ENCODE measurements around the gene GPRASP2.

DNA sequence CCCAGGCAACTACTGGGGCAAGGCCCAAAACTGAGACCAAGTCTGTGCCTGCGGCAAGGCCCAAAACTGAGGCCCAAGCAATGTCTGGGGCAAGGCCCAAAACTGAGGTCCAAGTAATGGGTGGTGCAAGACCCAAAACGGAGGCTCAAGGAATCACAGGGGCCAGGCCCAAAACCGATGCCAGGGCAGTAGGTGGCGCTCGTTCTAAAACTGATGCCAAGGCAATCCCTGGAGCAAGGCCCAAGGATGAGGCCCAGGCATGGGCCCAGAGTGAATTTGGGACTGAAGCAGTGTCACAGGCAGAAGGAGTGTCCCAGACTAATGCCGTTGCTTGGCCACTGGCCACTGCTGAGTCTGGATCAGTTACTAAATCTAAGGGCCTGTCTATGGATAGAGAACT lies 2.7 kb downstream of the GPRASP2 start:
- TF ChIP-seq, protein P1, sequence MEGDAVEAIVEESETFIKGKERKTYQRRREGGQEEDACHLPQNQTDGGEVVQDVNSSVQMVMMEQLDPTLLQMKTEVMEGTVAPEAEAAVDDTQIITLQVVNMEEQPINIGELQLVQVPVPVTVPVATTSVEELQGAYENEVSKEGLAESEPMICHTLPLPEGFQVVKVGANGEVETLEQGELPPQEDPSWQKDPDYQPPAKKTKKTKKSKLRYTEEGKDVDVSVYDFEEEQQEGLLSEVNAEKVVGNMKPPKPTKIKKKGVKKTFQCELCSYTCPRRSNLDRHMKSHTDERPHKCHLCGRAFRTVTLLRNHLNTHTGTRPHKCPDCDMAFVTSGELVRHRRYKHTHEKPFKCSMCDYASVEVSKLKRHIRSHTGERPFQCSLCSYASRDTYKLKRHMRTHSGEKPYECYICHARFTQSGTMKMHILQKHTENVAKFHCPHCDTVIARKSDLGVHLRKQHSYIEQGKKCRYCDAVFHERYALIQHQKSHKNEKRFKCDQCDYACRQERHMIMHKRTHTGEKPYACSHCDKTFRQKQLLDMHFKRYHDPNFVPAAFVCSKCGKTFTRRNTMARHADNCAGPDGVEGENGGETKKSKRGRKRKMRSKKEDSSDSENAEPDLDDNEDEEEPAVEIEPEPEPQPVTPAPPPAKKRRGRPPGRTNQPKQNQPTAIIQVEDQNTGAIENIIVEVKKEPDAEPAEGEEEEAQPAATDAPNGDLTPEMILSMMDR (IDR thresholded peaks at IDR 0.05; ENCODE audit: borderline replicate concordance, extremely low read depth, low read length, poor library complexity, severe bottlenecking) = no peak
- no peak for TF ChIP-seq EZH2 (IDR thresholded peaks at IDR 0.05; ENCODE audit: borderline replicate concordance, low read depth, low read length, severe bottlenecking)
